Left lung (tissue), 10 donors: ENCODE measurements around the gene PGF. TPM values are rescaled to one million over a fixed set of nuclear protein-coding genes. Genes with fewer than 3 reads are reported as not detected.

Source experiments
- ATAC-seq: fragments of 200-7000 bp; cut with Tn5 transposase; one replicate; pipeline ENCODE4 v1.9.1; 2020; ENCODE audit warnings: moderate library complexity
- DNase-seq, 4 donors: peaks; one replicate each; pipeline ENCODE4 v3.0.0-alpha.2; 2013 to 2020
- H3K27ac ChIP-seq, 2 donors: fragments of 200-600 bp; sonication (generic) in 1 of 2; one replicate each; pipeline versions ENCODE4 v1.5.0 to v1.8.0; 2020 to 2021
- H3K27me3 ChIP-seq, 2 donors: fragments of 200-600 bp; sonication (generic) in 1 of 2; one replicate each; pipeline versions ENCODE4 v1.5.0 to v1.8.0; 2020 to 2021
- H3K36me3 ChIP-seq, 2 donors: fragments of 200-600 bp; sonication (generic) in 1 of 2; one replicate each; pipeline versions ENCODE4 v1.5.0 to v1.8.0; 2020 to 2021
- H3K4me1 ChIP-seq, 2 donors: fragments of 200-600 bp; one replicate each; pipeline ENCODE4 v1.8.0; 2021
- H3K4me3 ChIP-seq, 2 donors: fragments of 200-600 bp; sonication (generic) in 1 of 2; one replicate each; pipeline versions ENCODE4 v1.5.0 to v1.8.0; 2020 to 2021; ENCODE audit warnings: mild to moderate bottlenecking in 1 of 2
- H3K9me3 ChIP-seq, 2 donors: fragments of 200-600 bp; sonication (generic) in 1 of 2; one replicate each; pipeline versions ENCODE4 v1.5.0 to v1.8.0; 2020 to 2021
- CTCF ChIP-seq, 2 donors: fragments of 200-600 bp; sonication (generic) in 1 of 2; IDR thresholded peaks; one replicate each; pipeline versions ENCODE4 v1.5.0 to v1.8.0; 2021; ENCODE audit warnings: antibody characterized with exemption in 2 of 2
- intact Hi-C, 2 donors: fragments of 100-400 bp; cut with DNase I; formaldehyde crosslinking; loops; one replicate each; pipeline versions ENCODE4 v1.11.2 to v1.14.2; 2022
- polyA plus RNA-seq, 6 donors: library from polyadenylated mRNA; unstranded; fragments of 120-200 nt; gene quantifications; one replicate each; pipeline ENCODE4 v1.2.1, GENCODE V29; 2013; ENCODE audit not compliant: insufficient read length in 6 of 6
- total RNA-seq, 2 donors: library from RNA; stranded (reverse); fragmentation: NEBNext Ultra II Directional; extraction: Animal tissue kit (Norgen Biotek cat#: 25700); gene quantifications; one replicate each; pipeline ENCODE4 v1.2.1, GENCODE V29; 2021
- donor health status: DM: no; HTN: yes; CAD: no.
- donor health status: DM: no; HTN: no; CAD: no.

PGF gene
- total and polyA plus RNA-seq, 8 donors: 3.4 to 18.6 (median 13.2) TPM

- no peaks in the 10 kb centered on the region for H3K27me3 ChIP-seq
- H3K4me1 ChIP-seq: peaks cover 0 to 10% of the 10 kb centered on the region in 2 donors
- peak; percentile 70 for ATAC-seq
- intact Hi-C loops: no loop called here
- DNase-seq: peak in 2 of 4 donors; percentile 15 to 64
- H3K27ac ChIP-seq: no peak overlapping the region
- H3K9me3 ChIP-seq: no peaks in the 10 kb centered on the region
- no peak overlapping the region for H3K4me3 ChIP-seq
- no peaks in the 10 kb centered on the region for H3K36me3 ChIP-seq
- no peak for TF ChIP-seq CTCF (IDR thresholded peaks at IDR 0.05)
Measured at GRCh38 chr14:74962493-74962892, 7.1 kb upstream of the PGF start.

- Histone ChIP-seq H3K9me3 (no peaks in the 10 kb centered on the region), H3K4me3 (no peak overlapping the region), H3K27me3 (no peaks in the 10 kb centered on the region), H3K27ac (no peak overlapping the region), H3K36me3 (no peaks in the 10 kb centered on the region), H3K4me1 (peaks cover 0 to 10% of the 10 kb centered on the region in 2 donors)
- intact Hi-C loops: no loop called here
- DNase-seq (peak in 1 of 4 donors; percentile 60), ATAC-seq (peak; percentile 13)
- TF ChIP-seq CTCF (IDR thresholded peaks at IDR 0.05): no peak
Measured at GRCh38 chr14:74962046-74962445, 6.6 kb upstream of the PGF start.

- peaks cover 0 to 10% of the 10 kb centered on the region in 2 donors for H3K4me1 ChIP-seq
- no peaks in the 10 kb centered on the region for H3K36me3 ChIP-seq
- no peaks in the 10 kb centered on the region for H3K9me3 ChIP-seq
- no peak for DNase-seq
- no peak for ATAC-seq
- no peaks in the 10 kb centered on the region for H3K27me3 ChIP-seq
- no peak overlapping the region for H3K4me3 ChIP-seq
- H3K27ac ChIP-seq: no peak overlapping the region
- no peak for TF ChIP-seq CTCF (IDR thresholded peaks at IDR 0.05)
- intact Hi-C loops: no loop called here
Measured at GRCh38 chr14:74961238-74961911, 6.0 kb upstream of the PGF start.

GRCh38 chr14:74960736-74961135 is 5.3 kb upstream of the PGF start:
- no peak overlapping the region for H3K4me3 ChIP-seq
- TF ChIP-seq CTCF (IDR thresholded peaks at IDR 0.05): no peak
- peaks cover 0 to 5% of the 10 kb centered on the region in 2 donors for H3K27me3 ChIP-seq
- ATAC-seq (no peak), DNase-seq (peak in 1 of 4 donors; percentile 64)
- H3K4me1 ChIP-seq: peaks cover 0 to 13% of the 10 kb centered on the region in 2 donors
- no peak overlapping the region for H3K27ac ChIP-seq
- H3K9me3 ChIP-seq: no peaks in the 10 kb centered on the region
- H3K36me3 ChIP-seq: no peaks in the 10 kb centered on the region
- intact Hi-C loops: no loop called here

GRCh38 chr14:74959596-74960180 is 4.3 kb upstream of the PGF start:
- DNase-seq: no peak
- peaks cover 5 to 23% of the 10 kb centered on the region in 2 donors for H3K4me1 ChIP-seq
- no peak overlapping the region for H3K4me3 ChIP-seq
- no peak overlapping the region for H3K27ac ChIP-seq
- TF ChIP-seq CTCF (IDR thresholded peaks at IDR 0.05): no peak
- H3K27me3 ChIP-seq: peaks cover 0 to 15% of the 10 kb centered on the region in 2 donors
- intact Hi-C loops: no loop called here
- no peaks in the 10 kb centered on the region for H3K9me3 ChIP-seq
- peak; percentile 10 for ATAC-seq
- H3K36me3 ChIP-seq: no peaks in the 10 kb centered on the region
